Activated CD4-positive, alpha-beta T cell treated with anti-CD3 and anti-CD28 coated beads, Interleukin-2, amount 50 U/mL, for 4 hours (primary cell): ENCODE results near the gene MTF1.

Experiments
- DNase-seq, 2 experiments: peaks; one replicate each; pipeline ENCODE4 v3.0.0-alpha.2; 2020

MTF1 gene

GRCh38 chr1:37866491-37866890, 7.1 kb upstream of the MTF1 start:
- DNase-seq: no peak

GRCh38 chr1:37865348-37866120, 6.1 kb upstream of the MTF1 start:
- DNase-seq: no peak

- DNase-seq: no peak
Observed at GRCh38 chr1:37862330-37862729, 2.9 kb upstream of the MTF1 start.

GRCh38 chr1:37861151-37861550, 1.8 kb upstream of the MTF1 start:
- DNase-seq: no peak

GRCh38 chr1:37860346-37860666, 914 bp upstream of the MTF1 start:
- no peak for DNase-seq

GRCh38 chr1:37858931-37859506, 373 bp downstream of the MTF1 start:
- no peak for DNase-seq

GRCh38 chr1:37854406-37854805, 5.0 kb downstream of the MTF1 start:
- no peak for DNase-seq

- no peak for DNase-seq
Observed at GRCh38 chr1:37853157-37853556, 6.2 kb downstream of the MTF1 start.

- no peak for DNase-seq
Observed at GRCh38 chr1:37851782-37852210, 7.6 kb downstream of the MTF1 start.

GRCh38 chr1:37851262-37851661, 8.1 kb downstream of the MTF1 start:
- no peak for DNase-seq

- DNase-seq: no peak
Observed at GRCh38 chr1:37850352-37850955, 8.9 kb downstream of the MTF1 start.

- DNase-seq: no peak
Observed at GRCh38 chr1:37849480-37849879, 9.9 kb downstream of the MTF1 start.

GRCh38 chr1:37846647-37847339, 12.6 kb downstream of the MTF1 start:
- no peak for DNase-seq

GRCh38 chr1:37845786-37846185, 13.6 kb downstream of the MTF1 start:
- no peak for DNase-seq

- DNase-seq: no peak
Observed at GRCh38 chr1:37845049-37845646, 14.2 kb downstream of the MTF1 start.

GRCh38 chr1:37844536-37844935, 14.9 kb downstream of the MTF1 start:
- no peak for DNase-seq

GRCh38 chr1:37841652-37842051, 17.7 kb downstream of the MTF1 start:
- no peak for DNase-seq

- DNase-seq: no peak
Observed at GRCh38 chr1:37840711-37841110, 18.7 kb downstream of the MTF1 start.

GRCh38 chr1:37839676-37840075, 19.7 kb downstream of the MTF1 start:
- no peak for DNase-seq

GRCh38 chr1:37836788-37837187, 22.6 kb downstream of the MTF1 start:
- DNase-seq: no peak

- DNase-seq: no peak
Observed at GRCh38 chr1:37831809-37832208, 27.6 kb downstream of the MTF1 start.

GRCh38 chr1:37831109-37831508, 28.3 kb downstream of the MTF1 start:
- no peak for DNase-seq

- DNase-seq: no peak
Observed at GRCh38 chr1:37828410-37829074, 30.9 kb downstream of the MTF1 start.
